ENCODE results near the gene PLEKHB1. TPM values are rescaled to one million over a fixed set of nuclear protein-coding genes. Genes with fewer than 3 reads are reported as not detected.

The PLEKHB1 gene
- total and polyA plus RNA-seq, 2 experiments from 2014 or later, result 21.8 to 33.5 TPM

- Histone ChIP-seq H3K4me1 (ENCODE audit: low read depth) (no peaks in the 10 kb centered on the region), H3K4me3 (no peak overlapping the region), H3K9me3 (ENCODE audit: low read depth) (no peaks in the 10 kb centered on the region), H3K27me3 (no peaks in the 10 kb centered on the region), H3K27ac (no peak overlapping the region), H3K36me3 (no peaks in the 10 kb centered on the region)
- no peak for TF ChIP-seq CTCF (IDR thresholded peaks at IDR 0.05; ENCODE audit: low read depth, low read length)
- no peak for DNase-seq (ENCODE audit: low read depth in 1 of 2, low spot score in 1 of 2)
These were observed 6.6 kb downstream of the PLEKHB1 start for GRCh38 chr11:73652856-73653559.

GRCh38 chr11:73653996-73654395 is 7.6 kb downstream of the PLEKHB1 start:
- no peak for TF ChIP-seq CTCF (IDR thresholded peaks at IDR 0.05; ENCODE audit: low read depth, low read length)
- Histone ChIP-seq H3K27me3 (no peaks in the 10 kb centered on the region), H3K9me3 (ENCODE audit: low read depth) (no peaks in the 10 kb centered on the region), H3K4me3 (no peak overlapping the region), H3K4me1 (ENCODE audit: low read depth) (no peaks in the 10 kb centered on the region), H3K27ac (no peak overlapping the region), H3K36me3 (no peaks in the 10 kb centered on the region)
- DNase-seq (ENCODE audit: low read depth in 1 of 2, low spot score in 1 of 2), result no peak

- H3K27ac ChIP-seq, result no peak overlapping the region
- no peaks in the 10 kb centered on the region for H3K36me3 ChIP-seq
- H3K4me3 ChIP-seq, result no peak overlapping the region
- no peak for DNase-seq (ENCODE audit: low read depth in 1 of 2, low spot score in 1 of 2)
- H3K27me3 ChIP-seq, result no peaks in the 10 kb centered on the region
- no peak for TF ChIP-seq CTCF (IDR thresholded peaks at IDR 0.05; ENCODE audit: low read depth, low read length)
- H3K4me1 ChIP-seq (ENCODE audit: low read depth), result no peaks in the 10 kb centered on the region
- no peaks in the 10 kb centered on the region for H3K9me3 ChIP-seq (ENCODE audit: low read depth)
These were observed 8.2 kb downstream of the PLEKHB1 start for GRCh38 chr11:73654482-73655021.

DNA sequence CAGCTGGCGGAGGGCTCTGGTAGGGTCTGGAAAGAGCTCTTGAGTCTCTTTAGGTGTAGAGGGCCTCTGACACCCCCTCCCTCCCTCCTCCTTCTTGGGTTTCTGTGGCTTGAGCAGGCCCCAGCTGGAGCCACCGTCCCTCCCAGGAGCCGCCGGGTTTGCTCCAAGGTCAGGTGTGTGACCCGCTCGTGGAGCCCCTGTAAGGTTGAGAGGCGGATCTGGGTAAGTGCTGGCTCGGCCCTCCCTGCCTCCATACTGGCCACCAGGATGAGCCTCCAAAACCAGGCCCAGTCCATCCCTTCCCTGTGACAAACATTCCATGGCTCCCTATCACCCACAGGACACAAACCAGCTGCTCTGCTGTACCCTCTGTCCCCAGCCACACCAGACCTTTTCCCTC is 9.3 kb downstream of the PLEKHB1 start:
- no peaks in the 10 kb centered on the region for H3K36me3 ChIP-seq
- no peaks in the 10 kb centered on the region for H3K4me1 ChIP-seq (ENCODE audit: low read depth)
- no peak overlapping the region for H3K27ac ChIP-seq
- DNase-seq (ENCODE audit: low read depth in 1 of 2, low spot score in 1 of 2), result no peak
- H3K9me3 ChIP-seq (ENCODE audit: low read depth), result no peaks in the 10 kb centered on the region
- H3K27me3 ChIP-seq, result no peaks in the 10 kb centered on the region
- H3K4me3 ChIP-seq, result no peak overlapping the region
- TF ChIP-seq CTCF (IDR thresholded peaks at IDR 0.05; ENCODE audit: low read depth, low read length), result no peak

DNA sequence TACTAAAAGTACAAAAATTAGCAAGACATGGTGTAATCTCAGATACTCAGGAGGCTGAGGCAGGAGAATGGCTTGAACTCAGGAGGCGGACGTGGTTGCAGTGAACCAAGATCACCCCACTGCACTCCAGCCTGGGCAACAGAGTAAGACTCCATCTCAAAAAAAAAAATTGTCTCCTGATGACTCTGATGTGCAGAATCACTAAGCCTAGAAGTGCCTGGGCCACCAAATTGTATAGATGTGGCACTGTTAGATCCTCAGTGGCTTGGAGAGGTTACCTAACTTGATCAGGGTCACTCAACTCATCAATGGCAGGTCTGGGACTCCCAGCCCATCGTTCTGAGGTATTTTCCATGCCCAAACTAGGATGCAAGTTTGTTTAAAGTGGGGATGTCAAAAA is 10.6 kb downstream of the PLEKHB1 start:
- no peaks in the 10 kb centered on the region for H3K4me1 ChIP-seq (ENCODE audit: low read depth)
- TF ChIP-seq CTCF (IDR thresholded peaks at IDR 0.05; ENCODE audit: low read depth, low read length), result no peak

More for the DNA sequence above, 10.6 kb downstream of the PLEKHB1 start:
- Histone ChIP-seq H3K36me3 (no peaks in the 10 kb centered on the region), H3K4me3 (no peak overlapping the region), H3K27ac (no peak overlapping the region), H3K27me3 (no peaks in the 10 kb centered on the region), H3K9me3 (ENCODE audit: low read depth) (no peaks in the 10 kb centered on the region)
- no peak for DNase-seq (ENCODE audit: low read depth in 1 of 2, low spot score in 1 of 2)
